Fibroblast of lung (primary cell): ENCODE results near the gene GRID1.

ENCODE experiments used
- EZH2 ChIP-seq: IDR thresholded peaks from 2 replicates; pipeline ENCODE4 v1.5.1; 2012; ENCODE audit warnings: low read length, control low read depth, mild to moderate bottlenecking; ENCODE audit errors: missing control alignments
- TF ChIP-seq, protein P1 (sequence below), 2 donors: IDR thresholded peaks in 1 of 2; conservative IDR thresholded peaks in 1 of 2; 1 replicate in 1 of 2; 2 replicates in 1 of 2; pipeline ENCODE4 v1.5.1; 2011 to 2012; ENCODE audit warnings: low read length in 2 of 2, control low read depth in 1 of 2, inconsistent platforms in 1 of 2, low read depth in 1 of 2, mild to moderate bottlenecking in 1 of 2

DNA sequence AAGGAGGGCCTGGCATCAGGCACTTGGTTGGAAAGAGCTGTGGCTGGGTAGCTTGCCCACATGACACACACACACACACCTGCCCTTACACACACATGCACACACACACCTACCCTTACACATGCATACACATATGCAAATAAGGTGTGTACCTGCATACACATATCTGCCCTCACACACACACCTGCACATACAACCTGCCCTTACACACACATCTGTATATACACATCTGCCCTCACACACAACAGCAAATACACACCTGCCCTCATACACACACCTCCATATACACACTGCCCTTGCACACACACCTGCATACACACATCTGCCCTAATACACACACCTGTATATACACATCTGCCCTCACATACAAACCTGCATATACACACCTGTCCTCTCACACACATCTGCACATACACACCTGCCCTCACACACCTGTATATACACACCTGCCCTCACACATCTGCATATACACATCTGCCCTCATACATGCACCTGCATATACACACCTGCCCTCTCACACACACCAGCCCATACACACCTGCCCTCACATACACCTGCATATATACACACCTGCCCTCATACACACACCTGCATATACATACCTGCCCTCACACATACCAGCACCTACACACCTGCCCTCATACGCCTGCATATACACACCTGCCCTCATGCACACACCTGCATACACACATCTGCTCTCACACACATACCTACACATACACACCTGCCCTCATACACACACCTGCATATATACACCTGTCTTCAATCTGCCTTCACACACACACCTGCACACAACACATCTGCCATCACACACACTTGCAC is 82.9 kb downstream of the GRID1 start:
- TF ChIP-seq, protein P1, sequence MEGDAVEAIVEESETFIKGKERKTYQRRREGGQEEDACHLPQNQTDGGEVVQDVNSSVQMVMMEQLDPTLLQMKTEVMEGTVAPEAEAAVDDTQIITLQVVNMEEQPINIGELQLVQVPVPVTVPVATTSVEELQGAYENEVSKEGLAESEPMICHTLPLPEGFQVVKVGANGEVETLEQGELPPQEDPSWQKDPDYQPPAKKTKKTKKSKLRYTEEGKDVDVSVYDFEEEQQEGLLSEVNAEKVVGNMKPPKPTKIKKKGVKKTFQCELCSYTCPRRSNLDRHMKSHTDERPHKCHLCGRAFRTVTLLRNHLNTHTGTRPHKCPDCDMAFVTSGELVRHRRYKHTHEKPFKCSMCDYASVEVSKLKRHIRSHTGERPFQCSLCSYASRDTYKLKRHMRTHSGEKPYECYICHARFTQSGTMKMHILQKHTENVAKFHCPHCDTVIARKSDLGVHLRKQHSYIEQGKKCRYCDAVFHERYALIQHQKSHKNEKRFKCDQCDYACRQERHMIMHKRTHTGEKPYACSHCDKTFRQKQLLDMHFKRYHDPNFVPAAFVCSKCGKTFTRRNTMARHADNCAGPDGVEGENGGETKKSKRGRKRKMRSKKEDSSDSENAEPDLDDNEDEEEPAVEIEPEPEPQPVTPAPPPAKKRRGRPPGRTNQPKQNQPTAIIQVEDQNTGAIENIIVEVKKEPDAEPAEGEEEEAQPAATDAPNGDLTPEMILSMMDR (conservative IDR thresholded peaks at IDR 0.05 in 1 of 2, IDR thresholded peaks at IDR 0.05 in 1 of 2; ENCODE audit: low read depth in 1 of 2, low read length in 2 of 2): no peak
- TF ChIP-seq EZH2: no peak
